Tibial nerve (tissue), 4 donors: ENCODE data around the gene SHQ1. TPM values are rescaled to one million over a fixed set of nuclear protein-coding genes. Genes with fewer than 3 reads are reported as not detected.

Experiments
- DNase-seq, 2 donors: peaks; one replicate each; pipeline ENCODE4 v3.0.0-alpha.2; 2019; ENCODE audit warnings: low spot score in 2 of 2
- H3K27ac ChIP-seq, 4 donors: fragments of 200-600 bp; sonication (generic) in 3 of 4; one replicate each; pipeline ENCODE4 v1.5.1; 2017 to 2019; ENCODE audit warnings: mild to moderate bottlenecking in 1 of 4
- H3K27me3 ChIP-seq, 2 donors: fragments of 200-600 bp; sonication (generic) in 1 of 2; one replicate each; pipeline versions ENCODE4 v1.5.1 to v1.6.0; 2017 to 2019
- H3K36me3 ChIP-seq, 3 donors: fragments of 200-600 bp; sonication (generic); one replicate each; pipeline ENCODE4 v1.5.1; 2018 to 2019
- H3K4me1 ChIP-seq, 4 donors: fragments of 200-600 bp; sonication (generic) in 3 of 4; one replicate each; pipeline ENCODE4 v1.5.1; 2017 to 2019
- H3K4me3 ChIP-seq, 4 donors: fragments of 200-600 bp; sonication (generic) in 3 of 4; one replicate each; pipeline ENCODE4 v1.5.1; 2017 to 2019; ENCODE audit warnings: mild to moderate bottlenecking in 1 of 4, moderate library complexity in 1 of 4
- H3K9me3 ChIP-seq, 4 donors: fragments of 200-600 bp; sonication (generic) in 3 of 4; one replicate each; pipeline ENCODE4 v1.5.1; 2017 to 2019
- EP300 ChIP-seq, 2 donors: sonication (generic); formaldehyde crosslinking; IDR thresholded peaks; one replicate each; pipeline ENCODE4 v1.6.1; 2017; ENCODE audit warnings: antibody characterized with exemption in 2 of 2, mild to moderate bottlenecking in 1 of 2
- POLR2A ChIP-seq, 2 donors: fragments of 450-650 bp; IDR thresholded peaks; one replicate each; pipeline ENCODE4 v1.6.1; 2017; ENCODE audit warnings: antibody characterized with exemption in 2 of 2, mild to moderate bottlenecking in 2 of 2, moderate library complexity in 2 of 2
- WGBS, 2 donors: methylation state at CpG; one replicate each; pipeline ENCODE4 v1.1.5; 2018; 5-methylcytosine and 5-hydroxymethylcytosine counted together
- total RNA-seq, 4 donors: library from RNA; depleted of rRNA; stranded (reverse); fragments of >200 nt; gene quantifications; one replicate each; pipeline ENCODE4 v1.1.0, GENCODE V29; 2016
- TF ChIP-seq, protein P1 (sequence below), 5 experiments: fragments of 200-600 bp in 3 of 5; fragments of 450-650 bp in 2 of 5; sonication (generic) in 3 of 5; IDR thresholded peaks; one replicate each; pipeline ENCODE4 v1.5.1; 2016 to 2019; ENCODE audit warnings: antibody characterized with exemption in 5 of 5, mild to moderate bottlenecking in 3 of 5, moderate library complexity in 2 of 5

SHQ1 gene
- 10 to 100 TPM; 10.0 to 25.3 (median 19.5) TPM for total RNA-seq

DNA sequence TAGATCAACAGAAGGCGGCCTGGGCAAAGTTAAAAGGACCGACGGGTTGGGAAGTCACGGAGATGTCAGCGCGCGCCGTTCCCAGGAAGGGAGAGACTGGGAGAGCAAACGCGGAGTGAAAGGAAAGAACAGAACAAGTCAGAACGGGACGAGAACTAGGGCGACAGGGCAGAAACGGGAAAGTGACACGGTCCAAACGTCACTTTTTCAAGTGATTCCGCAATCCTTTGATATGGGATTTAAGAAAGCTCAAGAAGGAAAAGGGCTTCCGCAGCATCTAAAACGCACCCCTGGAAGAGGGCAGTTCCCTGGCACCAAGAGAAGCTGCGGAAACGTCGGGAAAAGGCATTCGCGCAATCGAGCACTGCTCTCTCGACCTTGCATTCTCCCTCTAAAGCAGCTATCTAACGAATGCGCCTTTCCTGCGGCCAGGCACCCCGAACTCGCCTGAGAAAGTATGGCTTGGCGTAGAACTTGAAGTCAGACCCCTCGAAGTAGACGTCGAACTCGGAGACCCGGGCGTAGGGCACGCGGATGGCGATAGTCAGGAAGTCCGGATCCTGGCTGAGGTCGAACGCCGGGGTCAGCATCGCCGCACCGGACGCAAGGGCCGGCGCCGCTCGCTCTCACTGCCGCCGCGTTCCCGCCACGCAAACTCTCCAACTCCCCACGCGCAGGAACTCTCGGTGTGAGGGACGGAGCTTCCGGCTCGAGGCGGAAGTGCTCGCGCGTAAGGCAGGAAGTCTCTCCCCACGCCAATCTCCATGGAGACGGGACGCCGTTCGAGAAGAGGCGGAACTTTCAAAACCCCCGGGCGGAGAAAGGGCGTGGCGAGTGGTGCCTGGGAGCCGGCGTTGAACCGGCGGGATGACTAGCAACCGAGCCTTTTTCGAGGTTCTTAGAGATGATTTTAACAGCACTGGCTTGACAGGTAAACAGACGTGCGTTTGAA is at the start of gene SHQ1:
SHQ1 (minus strand) TSS at position 695 of the 952 bp plus-strand sequence; CDS start at position 590, 105 bp downstream.
- Histone ChIP-seq H3K4me1 (peaks cover 3 to 33% (median 10%) of the 10 kb centered on the region in 4 donors), H3K36me3 (no peaks in the 10 kb centered on the region), H3K4me3 (peak within 1 kb of the TSS; percentile 62 to 94 (median 84)), H3K9me3 (no peaks in the 10 kb centered on the region), H3K27ac (peak within 1 kb of the TSS in 3 of 4 donors; percentile 71 to 82 (median 81)), H3K27me3 (no peaks in the 10 kb centered on the region)
- TF ChIP-seq POLR2A (IDR thresholded peaks at IDR 0.05) (peak in 1 of 2 donors; percentile 59), EP300 (IDR thresholded peaks at IDR 0.05) (peak; percentile 38 to 86)
- TF ChIP-seq, protein P1, sequence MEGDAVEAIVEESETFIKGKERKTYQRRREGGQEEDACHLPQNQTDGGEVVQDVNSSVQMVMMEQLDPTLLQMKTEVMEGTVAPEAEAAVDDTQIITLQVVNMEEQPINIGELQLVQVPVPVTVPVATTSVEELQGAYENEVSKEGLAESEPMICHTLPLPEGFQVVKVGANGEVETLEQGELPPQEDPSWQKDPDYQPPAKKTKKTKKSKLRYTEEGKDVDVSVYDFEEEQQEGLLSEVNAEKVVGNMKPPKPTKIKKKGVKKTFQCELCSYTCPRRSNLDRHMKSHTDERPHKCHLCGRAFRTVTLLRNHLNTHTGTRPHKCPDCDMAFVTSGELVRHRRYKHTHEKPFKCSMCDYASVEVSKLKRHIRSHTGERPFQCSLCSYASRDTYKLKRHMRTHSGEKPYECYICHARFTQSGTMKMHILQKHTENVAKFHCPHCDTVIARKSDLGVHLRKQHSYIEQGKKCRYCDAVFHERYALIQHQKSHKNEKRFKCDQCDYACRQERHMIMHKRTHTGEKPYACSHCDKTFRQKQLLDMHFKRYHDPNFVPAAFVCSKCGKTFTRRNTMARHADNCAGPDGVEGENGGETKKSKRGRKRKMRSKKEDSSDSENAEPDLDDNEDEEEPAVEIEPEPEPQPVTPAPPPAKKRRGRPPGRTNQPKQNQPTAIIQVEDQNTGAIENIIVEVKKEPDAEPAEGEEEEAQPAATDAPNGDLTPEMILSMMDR (IDR thresholded peaks at IDR 0.05) = no peak
- 0% methylated on average over 58 to 84 of the region's 86 CpGs for WGBS, 2 donors
- DNase-seq = peak; percentile 92 to 95

DNA sequence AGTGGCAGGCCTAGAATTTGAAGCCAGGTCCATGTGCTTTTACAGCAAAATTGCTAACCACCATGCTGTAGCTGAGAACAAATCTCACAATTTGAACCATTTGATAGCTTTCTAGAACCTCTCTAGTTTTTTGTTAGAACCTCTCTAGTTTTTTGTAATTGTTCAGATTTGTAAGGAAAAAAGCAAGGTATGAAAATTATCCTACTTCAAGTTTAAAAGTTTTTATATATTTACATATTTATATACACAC is 49.4 kb upstream of the SHQ1 start:
- no peaks in the 10 kb centered on the region for H3K36me3 ChIP-seq
- no peak overlapping the region for H3K4me3 ChIP-seq
- H3K27me3 ChIP-seq = no peaks in the 10 kb centered on the region
- no peaks in the 10 kb centered on the region for H3K9me3 ChIP-seq
- no peak for DNase-seq
- TF ChIP-seq, protein P1 (IDR thresholded peaks at IDR 0.05) = no peak
- no peak for TF ChIP-seq EP300 (IDR thresholded peaks at IDR 0.05)
- TF ChIP-seq POLR2A (IDR thresholded peaks at IDR 0.05) = no peak
- no peak overlapping the region for H3K27ac ChIP-seq
- H3K4me1 ChIP-seq = peaks cover 0 to 20% (median 7%) of the 10 kb centered on the region in 4 donors

DNA sequence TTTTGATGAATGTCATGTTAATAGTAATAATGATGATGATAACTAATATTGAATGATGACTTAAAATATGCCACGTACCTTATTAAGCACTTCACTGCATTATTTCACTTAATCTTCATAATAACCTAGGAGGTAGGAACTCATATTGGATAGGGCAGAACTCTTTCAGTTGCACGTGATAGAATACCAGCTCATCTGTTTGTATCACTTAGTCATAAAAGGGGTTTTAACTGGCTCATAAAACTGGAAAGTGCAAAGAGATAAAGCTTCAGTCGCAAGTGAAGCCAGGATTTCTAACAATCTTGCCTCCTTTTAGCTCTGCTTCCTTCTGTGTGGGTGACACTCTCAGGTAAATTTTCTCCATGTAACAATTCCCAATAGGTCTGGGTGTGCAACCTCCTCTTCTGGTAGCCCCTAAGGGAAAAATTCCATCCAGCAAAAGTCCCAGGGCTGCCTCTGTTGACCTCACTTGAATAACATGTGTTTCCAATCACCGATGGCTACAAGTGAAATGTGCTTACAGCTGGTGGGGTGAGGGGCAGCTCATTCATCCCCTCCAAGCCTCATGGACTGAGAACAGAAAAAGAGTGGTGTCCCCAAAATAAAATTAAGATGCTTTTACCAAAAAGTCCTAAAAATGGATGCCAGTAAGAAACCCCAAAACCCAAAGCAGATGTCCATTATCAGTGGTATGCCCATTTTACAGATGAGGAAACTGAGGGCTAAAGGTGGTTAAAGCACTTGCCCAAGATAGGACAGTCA is 48.9 kb upstream of the SHQ1 start:
- Histone ChIP-seq H3K4me1 (peaks cover 0 to 25% (median 11%) of the 10 kb centered on the region in 4 donors), H3K27me3 (no peaks in the 10 kb centered on the region), H3K36me3 (no peaks in the 10 kb centered on the region), H3K9me3 (no peaks in the 10 kb centered on the region), H3K27ac (no peak overlapping the region), H3K4me3 (no peak overlapping the region)
- TF ChIP-seq EP300 (IDR thresholded peaks at IDR 0.05) (no peak), POLR2A (IDR thresholded peaks at IDR 0.05) (no peak)
- TF ChIP-seq, protein P1 (IDR thresholded peaks at IDR 0.05) = no peak
- 53 to 58% methylated on average over 4 of the region's 4 CpGs for WGBS, 2 donors
- DNase-seq = no peak

DNA sequence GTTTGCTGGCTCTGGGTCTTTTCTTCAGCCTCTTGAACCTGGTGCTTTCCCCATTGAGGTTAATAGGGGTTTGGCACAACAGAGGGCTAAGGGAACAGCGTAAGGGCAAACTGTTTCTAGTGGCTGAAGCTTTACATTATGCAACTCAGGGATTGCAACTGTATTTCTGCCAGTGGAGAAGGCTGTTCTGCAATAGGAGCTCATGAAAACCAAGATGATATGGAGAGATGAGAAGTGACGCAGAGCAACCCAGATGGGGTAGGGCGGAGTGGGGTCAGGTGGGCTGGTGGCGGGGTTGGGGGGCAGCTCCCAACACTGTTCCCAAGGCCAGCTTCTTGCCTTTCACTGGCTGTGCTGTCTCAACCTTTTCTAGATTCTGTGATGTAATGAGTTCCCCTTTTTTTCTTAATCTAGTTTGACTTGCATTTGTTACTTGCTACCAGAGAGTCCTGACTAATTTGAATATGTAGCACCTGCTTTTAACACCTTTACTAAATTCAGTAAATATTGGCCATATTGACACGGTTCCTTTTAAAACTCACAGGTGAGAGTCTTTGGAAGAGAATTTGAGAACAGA is 46.8 kb upstream of the SHQ1 start:
- Histone ChIP-seq H3K4me3 (no peak overlapping the region), H3K4me1 (peaks cover 0 to 46% (median 23%) of the 10 kb centered on the region in 4 donors), H3K27me3 (no peaks in the 10 kb centered on the region), H3K9me3 (no peaks in the 10 kb centered on the region), H3K36me3 (no peaks in the 10 kb centered on the region), H3K27ac (peak overlapping the region in 1 of 4 donors; percentile 76)
- WGBS, 2 donors = 87 to 96% methylated on average over 5 of the region's 5 CpGs
- TF ChIP-seq EP300 (IDR thresholded peaks at IDR 0.05) (no peak), POLR2A (IDR thresholded peaks at IDR 0.05) (no peak)
- TF ChIP-seq, protein P1 (IDR thresholded peaks at IDR 0.05) = no peak
- DNase-seq = no peak
